ENCODE measurements around the gene VPS4A.

The VPS4A gene

DNA sequence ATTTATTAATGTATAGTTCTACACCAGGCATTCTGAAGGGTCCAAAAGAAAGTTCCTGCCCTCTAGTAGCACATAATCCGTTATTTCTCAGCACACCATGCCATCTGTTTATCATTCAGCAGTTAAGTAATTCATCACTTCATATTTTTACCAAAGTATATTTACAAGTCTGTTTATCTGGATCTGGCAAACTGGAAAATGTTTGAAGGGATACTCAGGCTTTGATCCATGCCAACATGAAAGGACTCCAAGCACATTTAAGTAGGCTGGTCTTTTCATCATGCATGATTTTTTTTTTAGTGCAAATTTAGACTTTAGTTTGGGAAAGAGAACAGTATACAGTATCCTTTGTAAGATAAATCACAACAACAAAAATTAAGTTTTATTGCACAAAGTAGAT lies 4.1 kb upstream of the VPS4A start:
- DNase-seq (ENCODE audit: low read depth) = no peak

DNA sequence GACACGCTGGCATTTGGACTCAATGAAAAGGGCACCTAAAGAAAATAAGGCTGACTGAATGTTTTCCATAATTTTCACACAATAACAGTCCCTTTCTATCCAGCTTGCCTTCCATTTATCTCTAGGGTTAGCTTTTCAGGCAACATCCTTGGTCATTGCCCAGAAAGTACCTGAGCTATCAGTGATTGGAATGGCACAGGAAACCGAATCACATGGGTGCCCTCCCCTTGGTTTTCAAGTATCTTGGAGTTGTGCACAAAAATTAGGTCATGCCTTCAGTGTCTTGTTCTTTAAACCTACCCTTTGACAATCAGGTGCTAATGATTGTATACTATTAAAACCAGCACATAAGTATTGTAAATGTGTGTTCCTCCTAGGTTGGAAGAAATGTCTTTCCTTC lies 3.3 kb upstream of the VPS4A start:
- DNase-seq (ENCODE audit: low read depth) = no peak

DNA sequence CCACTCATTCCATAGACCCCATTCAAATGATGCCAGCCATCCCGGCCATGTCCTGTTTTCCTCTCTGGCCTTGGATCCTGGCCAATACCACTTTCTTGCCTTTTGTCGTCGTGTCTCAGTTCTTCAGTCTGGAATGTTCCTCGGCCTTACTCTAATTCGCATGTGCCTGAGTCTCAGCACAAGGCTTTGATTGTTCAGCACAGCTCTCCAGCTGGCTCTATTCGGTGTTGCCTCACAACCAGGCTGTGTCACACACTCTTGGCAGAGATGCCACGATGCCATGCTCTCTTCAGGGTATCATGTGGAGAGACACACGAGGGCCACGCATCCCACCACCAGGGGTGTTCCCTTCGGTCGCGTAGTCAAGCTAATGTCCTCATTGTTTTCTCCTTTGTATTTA lies 1.8 kb upstream of the VPS4A start:
- DNase-seq (ENCODE audit: low read depth) = no peak

DNA sequence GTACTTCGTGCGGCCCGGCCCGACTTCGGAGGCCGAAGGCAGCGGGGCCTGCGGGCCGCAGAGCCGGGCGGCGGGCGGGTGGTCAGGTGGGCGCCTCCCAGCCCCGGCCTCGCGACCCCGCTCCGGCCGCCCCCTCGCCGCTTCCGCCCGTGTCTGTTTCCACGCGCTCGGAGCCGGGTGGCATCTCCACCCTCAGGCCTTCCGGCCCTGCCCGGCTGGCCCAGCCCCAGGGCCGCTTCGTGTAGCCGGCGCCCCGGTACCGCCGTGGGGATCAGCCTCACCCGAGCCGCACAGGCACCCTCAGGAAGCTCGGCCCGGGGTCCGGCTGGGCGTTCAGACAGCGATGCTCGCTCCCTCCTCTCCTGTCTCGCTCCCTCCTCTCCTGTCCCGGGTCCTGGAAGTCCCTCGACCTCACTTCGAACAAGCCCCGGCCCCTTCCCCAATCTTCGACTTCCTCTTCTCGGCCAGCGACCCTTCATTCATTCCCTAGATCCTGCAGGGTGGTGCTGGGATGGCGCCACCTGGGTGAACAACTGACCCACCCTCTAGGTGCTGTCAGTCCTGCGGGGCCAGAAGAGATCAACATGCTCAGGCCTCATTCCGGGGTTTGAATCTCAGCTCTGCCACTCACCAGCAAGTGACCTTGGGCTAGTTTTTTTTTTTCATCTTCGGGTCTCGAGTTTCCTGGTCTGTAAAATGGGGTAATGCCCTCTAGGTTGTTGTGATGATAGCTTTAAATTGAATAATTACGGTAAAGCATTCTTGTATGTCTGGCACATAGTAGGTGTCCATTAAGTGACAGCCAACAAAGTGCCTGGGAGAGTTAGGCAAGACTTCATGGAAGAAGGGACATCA lies 610 bp downstream of the VPS4A start:
- DNase-seq (ENCODE audit: low read depth) = no peak

DNA sequence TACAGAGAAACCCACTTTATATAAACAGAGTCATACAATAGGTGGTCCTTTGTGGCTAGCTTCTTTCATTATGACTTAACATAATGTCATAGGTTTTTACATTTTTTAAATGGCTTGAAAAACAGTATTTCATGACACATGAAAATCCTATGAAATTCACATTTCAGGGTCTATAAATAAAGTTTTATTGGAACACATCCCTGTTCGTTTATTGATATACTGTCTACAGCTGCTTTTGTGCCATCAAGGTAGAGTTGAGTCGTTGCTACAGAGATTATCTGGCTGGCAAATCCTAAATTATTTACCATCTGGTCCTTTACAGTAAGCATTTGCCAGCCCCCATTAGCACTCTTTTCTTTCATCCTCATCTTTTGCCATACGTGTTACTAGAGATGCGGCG lies 2.3 kb downstream of the VPS4A start:
- no peak for DNase-seq (ENCODE audit: low read depth)

DNA sequence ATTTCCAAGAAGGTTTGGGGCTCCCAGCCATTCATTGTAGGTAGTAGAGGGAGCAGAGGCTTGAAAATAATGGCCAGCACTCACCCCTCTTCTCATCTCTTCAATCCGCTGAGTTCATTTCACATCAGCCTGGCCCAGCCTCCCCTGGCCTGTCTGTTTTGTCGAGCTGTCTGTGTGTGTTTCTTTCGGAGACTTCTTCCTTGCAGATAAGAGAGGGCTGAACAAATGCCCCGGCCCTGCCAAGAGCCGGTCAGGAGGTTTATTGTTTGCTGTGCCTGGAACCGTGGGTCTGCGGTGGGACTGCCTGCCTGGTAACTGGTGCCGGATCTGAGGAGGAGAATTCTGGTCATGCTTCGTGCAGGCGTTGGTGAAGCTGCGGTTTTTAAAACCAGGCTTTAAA lies 3.4 kb downstream of the VPS4A start:
- no peak for DNase-seq (ENCODE audit: low read depth)

DNA sequence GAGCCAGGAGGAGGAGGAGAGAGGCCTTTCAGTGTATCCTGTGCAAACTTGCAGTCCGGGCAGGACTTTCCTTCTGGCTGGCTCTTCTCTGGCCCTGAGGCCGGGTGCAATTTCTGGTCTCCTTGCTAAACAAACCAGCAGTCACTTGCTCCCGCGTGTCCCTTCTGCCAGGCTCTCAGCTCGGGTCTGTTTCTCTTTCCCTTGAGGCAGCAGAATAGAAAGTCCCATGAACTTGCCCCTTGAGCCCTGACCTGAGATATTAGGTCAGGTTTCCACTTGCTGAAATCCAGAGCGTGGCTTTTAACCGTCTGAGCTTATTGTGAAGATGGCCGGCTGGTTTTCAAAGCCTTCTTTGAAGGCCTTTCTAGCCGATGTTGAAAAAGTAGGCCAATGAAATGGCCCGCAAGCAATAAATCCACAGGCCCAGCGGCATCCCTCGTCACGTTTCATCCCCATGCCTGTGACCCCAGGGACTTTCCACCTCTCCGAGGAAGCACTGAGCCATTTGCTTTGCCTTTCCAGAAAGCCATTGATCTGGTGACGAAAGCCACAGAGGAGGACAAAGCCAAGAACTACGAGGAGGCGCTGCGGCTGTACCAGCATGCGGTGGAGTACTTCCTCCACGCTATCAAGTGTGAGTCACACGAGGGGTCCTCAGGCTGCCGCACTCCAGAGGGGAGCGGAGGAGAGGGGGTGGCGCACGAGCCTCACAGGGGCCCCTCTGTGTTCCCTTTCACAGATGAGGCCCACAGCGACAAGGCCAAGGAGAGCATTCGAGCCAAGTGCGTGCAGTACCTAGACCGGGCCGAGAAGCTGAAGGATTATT lies 4.5 kb downstream of the VPS4A start:
- no peak for DNase-seq (ENCODE audit: low read depth)

DNA sequence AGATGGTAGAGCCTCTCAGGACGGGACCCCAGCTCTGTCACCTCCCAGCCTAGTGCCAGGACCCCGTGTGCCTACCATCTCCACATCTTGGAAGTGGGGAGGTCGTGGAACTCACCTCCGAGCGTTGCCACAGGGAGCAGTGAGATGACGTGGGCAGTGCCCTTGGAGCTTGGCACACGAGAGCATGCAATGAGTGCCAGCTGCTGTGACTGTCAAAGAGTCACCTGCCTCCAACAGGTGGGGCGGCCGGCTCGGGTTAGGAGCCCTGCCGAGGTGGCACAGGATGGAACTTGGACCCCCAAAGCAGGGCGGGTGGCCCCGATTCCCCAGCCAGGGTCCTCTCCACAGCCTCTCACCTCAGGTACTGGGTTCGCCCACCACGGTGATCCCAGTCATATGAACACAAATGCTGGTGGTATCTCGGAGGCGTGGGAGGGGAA lies 5.5 kb downstream of the VPS4A start:
- DNase-seq (ENCODE audit: low read depth) = no peak

DNA sequence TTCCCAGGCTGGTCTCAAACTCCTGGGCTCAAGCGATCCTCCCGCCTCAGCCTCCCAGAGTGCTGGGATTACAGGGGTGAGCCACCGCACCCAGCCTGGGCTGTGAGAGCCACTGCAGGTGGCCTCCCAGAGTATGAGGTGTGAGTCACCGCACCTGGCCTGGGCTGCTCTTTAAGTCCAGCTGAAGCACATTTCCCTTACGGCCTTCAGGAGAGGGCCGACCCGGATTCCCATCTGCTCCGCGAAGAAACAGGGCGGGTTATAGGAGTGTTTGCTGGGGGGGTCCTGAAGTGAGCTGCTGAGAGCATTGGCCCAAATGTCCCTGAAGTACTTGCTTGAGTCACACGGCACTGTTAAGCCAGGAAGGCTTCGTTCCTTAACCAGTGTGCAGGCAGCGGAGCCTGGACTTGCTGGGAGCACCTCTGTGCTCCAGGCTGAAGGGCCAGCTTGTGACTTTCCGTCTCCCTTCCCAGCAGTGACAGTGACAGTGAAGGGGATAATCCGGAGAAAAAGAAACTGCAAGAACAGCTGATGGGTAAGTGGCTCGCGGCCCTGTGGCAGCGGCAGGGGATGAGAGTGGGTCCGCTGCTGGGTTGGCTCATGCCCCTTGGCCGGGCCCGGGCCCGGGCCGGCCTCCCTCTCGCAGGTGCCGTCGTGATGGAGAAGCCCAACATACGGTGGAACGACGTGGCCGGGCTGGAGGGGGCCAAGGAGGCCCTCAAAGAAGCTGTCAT lies 7.2 kb downstream of the VPS4A start:
- no peak for DNase-seq (ENCODE audit: low read depth)

DNA sequence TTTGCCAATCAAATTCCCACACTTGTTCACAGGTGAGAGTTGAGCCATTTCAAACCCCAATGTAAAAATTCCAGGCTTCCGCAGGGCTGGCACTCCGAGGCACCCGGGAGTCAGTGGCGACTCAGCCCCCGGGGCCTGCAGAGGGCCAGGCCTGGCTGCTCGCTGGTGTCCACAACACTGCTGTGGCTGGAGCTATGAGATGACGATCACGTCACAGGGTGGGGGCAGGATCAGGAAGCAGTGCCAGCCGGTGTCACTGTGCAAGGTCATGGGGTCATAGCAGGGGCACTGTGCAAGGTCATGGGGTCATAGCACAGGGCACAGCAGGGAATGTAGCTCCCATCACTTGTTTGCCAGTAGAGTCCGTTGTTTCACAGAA lies 7.8 kb downstream of the VPS4A start:
- no peak for DNase-seq (ENCODE audit: low read depth)

DNA sequence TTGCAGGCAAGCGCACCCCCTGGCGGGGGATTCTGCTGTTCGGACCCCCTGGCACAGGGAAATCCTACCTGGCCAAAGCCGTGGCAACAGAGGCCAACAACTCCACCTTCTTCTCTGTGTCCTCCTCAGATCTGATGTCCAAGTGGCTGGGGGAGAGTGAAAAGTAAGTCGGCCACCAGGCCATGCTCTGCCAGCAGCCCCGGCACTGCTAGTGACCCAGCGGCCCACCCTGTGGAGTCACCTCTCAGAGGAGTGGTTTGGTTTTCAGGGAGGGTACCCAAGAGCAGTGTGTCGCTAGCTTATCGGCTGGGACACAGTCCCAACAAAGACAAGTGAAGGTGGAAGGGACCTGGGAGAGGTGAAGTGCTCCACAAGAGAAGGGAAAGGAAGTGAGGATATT lies 8.2 kb downstream of the VPS4A start:
- no peak for DNase-seq (ENCODE audit: low read depth)

DNA sequence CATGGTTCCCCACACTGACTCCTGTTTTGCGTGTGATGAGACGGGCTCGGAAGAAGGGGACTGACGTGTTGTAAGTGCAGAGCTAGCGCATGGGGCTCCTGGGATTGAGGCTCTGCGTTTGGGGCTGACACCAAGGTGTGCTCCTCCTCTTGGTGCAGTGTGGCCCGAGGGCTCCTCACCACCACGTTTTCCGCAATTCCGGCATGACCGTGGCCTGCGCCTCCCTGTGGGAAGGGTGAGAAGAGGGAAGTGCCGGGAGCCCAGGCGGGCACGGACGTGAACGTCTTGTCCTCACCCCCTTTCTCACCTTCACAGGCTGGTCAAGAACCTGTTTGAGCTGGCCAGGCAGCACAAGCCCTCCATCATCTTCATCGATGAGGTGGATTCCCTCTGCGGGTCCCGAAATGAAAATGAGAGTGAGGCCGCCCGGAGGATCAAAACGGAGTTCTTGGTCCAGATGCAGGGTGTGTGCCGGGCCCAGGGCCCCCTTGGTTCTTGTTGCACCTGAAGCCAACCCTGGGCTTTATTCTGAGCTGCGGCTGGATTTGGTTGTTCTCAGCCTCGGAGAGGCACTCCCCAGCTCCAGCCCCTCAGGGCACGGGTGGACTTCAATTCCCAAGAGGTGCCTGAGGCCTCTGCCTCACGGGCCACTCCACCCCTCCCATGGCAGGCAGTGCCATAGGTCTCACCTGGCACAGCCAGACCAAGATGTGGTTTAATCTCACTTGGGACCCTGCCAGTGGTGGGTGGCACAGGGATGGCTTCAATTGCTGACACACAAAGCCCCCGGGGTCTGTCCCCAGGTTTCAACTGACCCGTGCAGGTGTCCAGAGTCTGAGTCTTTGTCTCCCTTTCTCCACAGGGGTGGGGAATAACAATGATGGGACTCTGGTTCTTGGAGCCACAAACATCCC lies 8.9 kb downstream of the VPS4A start:
- DNase-seq (ENCODE audit: low read depth) = no peak

DNA sequence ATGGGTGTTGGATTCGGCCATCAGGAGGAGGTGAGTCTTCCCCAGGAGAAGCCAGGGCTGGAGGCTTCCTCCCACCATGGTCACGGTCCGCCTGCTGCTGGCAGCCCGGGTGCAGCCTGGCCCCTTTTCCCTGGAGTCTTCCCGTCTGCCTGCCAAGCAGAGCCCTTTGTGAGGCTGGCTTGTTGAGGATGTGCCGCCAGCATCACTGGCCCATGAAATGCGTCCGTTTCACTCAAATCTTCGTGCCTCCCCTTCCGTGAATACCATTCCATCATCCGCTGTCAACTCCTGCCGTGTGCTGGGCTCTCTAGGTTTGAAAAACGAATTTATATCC lies 9.6 kb downstream of the VPS4A start:
- no peak for DNase-seq (ENCODE audit: low read depth)

DNA sequence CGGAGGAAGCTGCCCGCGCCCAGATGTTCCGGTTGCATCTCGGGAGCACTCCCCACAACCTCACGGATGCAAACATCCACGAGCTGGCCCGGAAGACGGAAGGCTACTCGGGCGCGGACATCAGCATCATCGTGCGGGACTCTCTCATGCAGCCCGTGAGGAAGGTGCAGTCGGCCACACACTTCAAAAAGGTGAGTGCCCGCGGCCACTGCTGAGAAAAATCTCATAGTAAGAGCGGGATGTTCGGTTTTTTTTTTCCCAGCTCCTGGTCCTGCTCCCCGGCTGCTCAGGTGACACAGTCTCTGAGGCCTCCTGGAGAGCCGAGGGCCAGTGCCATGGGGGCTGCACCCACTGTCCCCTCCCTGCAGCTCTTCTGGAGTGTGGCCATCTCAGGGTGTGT lies 9.9 kb downstream of the VPS4A start:
- DNase-seq (ENCODE audit: low read depth) = no peak

DNA sequence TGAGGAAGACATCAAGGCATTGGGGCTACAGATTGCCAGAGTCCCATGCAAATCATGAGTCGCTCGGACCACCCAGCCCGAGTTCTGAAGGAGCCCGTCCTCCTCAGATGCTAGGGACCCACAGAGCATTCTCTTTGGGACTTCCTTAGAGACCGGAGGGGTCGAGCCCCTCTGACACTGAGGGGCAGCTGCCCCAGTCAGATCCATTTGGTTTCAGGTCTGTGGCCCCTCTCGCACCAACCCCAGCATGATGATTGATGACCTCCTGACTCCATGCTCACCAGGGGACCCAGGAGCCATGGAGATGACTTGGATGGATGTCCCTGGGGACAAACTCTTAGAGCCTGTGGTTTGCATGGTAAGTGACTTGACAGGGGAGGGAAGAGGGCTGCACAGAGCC lies 11.2 kb downstream of the VPS4A start:
- DNase-seq (ENCODE audit: low read depth) = no peak

DNA sequence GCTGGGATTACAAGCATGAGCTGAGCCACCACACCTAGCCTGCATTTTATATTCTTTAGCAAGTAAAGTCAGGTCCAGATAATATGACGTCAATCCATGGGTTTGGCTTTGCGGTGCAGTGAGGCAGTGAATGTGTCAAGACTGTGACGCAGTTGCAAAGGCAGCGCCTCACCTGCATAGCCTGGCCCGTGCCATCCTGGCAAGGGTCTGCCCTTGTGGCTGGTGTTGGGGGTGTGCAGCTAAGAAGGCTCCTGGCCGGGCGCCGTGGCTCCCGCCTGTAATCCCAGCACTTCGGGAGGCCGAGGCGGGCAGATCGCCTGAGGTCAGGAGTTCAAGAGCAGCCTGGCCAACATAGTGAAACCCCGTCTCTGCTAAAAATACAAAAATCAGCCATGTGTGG lies 12.3 kb downstream of the VPS4A start:
- DNase-seq (ENCODE audit: low read depth) = no peak

DNA sequence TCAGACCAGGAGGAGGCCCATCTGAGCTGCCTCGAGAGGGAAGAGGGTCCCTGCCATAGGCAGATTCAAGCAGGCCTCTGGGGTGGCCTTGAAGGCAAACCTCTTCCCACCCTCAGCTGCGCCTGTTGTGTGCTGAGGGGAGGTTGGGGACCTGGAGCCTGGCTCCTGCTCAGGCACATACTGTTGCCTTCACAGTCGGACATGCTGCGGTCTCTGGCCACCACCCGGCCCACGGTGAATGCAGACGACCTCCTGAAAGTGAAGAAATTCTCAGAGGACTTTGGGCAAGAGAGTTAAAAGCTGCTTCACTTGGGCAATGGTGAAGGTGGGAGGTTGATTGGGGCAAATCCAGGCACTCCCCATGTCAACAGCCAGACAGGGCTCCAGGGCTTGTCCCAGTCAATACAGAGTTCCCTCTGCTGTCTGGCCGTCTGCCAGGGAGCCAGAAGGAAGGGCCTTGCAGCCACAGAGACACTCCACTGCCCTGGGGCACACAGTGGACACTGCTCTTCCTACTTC lies 12.9 kb downstream of the VPS4A start:
- no peak for DNase-seq (ENCODE audit: low read depth)

DNA sequence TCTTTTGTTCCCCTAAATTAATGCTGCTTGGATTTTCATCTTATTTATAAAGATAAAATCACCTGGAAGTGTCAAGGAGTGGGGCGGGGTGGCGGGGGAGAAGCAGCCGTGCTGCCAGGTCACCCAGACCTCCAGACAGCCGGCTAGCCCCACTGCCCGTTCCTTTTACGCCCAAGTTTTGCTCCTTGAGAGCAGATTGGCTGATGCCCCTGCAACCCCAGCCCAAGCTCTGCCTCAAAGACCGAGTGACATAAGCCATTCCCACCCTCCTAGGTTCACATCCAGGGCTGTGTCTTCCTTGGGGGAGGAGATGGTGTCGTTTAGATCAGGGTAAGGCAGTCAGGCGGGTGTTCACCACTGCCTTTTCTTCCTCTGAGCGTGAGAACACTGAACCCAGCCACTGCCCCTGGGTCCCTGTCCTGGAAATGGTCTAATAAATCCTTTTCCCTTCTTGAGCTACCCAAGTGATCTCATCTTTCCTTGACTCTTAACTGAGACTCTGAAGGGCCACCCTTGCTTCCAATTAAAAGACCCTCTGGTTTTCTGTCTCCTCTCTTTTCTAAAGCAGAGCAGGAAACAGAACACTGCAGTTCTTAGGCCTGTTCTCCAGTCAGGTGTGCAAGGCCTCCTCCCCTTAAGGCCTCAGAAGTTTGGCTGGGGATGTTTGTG lies 13.6 kb downstream of the VPS4A start:
- no peak for DNase-seq (ENCODE audit: low read depth)

DNA sequence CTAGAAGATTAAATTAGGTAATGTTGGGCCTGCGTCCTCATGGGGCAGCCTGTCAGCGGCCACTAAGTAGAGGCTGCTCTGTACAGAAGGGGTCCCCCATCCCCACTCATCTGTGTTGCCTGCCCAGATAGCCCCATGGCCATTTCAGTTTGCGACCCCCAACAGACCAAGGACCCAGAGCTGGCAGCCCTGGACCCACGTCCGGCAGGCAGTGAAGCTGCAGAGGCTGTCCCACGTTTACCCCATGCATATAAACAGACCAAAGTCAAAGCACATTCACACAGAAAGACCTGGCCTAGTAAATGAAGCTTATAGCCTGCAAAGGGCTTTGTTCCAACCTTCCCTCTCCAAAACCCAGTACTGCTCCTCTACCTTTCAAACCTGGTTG lies 14.6 kb downstream of the VPS4A start:
- DNase-seq (ENCODE audit: low read depth) = no peak

DNA sequence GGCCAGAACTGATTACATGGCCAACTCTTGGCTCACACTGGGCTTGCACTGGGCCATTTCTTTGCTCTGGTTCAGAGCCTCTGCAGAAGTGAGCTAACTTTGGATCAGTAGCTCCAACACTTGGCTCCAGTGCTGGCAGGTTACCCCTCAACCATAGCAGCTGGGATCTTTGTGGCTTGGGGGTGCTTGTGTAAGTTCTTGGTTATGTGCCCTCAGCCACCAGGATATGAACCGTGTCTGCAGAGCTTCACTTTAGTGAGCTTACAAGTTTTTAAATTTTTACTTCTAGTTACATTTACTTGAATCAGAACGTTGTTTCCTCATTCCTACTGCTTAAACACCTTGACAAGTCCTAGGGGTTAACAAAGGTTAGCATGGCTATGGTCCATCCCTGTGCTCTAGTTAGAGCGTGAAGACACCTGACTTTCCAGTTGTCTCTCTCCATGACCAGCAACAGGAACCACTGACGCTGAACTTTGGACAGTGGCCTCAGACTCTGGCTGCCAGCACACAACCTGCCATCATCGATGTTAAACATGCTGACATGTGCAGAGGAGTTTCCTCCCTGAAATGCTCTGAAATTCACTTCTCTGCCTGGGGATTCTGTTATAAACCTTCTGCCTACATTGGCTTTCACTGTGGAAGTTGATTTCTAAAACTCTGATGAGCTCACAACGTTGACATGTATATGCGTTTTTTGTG lies 15.2 kb downstream of the VPS4A start:
- DNase-seq (ENCODE audit: low read depth) = no peak
